ENCODE data around the gene FAM50A. TPM values are rescaled to one million over a fixed set of nuclear protein-coding genes. Genes with fewer than 3 reads are reported as not detected.

Gene FAM50A
- total and polyA plus RNA-seq, 4 donors = 57.1 to 246 (median 100) TPM

GRCh38 chrX:154464806-154465365 lies 20.9 kb downstream of the FAM50A start:
- Histone ChIP-seq H3K27me3 (ENCODE audit: control insufficient read depth in 1 of 2, insufficient read depth in 2 of 2, low read length in 1 of 2) (no peaks in the 10 kb centered on the region), H3K27ac (ENCODE audit: low read depth in 1 of 2, low read length in 2 of 2) (no peak overlapping the region), H3K9me3 (ENCODE audit: control insufficient read depth, low read length) (no peaks in the 10 kb centered on the region), H3K4me1 (ENCODE audit: control insufficient read depth in 1 of 2, insufficient read depth in 2 of 2, low read length in 2 of 2) (no peaks in the 10 kb centered on the region), H3K36me3 (ENCODE audit: control insufficient read depth in 1 of 2, insufficient read depth in 2 of 2, low read length in 1 of 2) (peaks cover 0 to 11% of the 10 kb centered on the region in 2 donors), H3K4me3 (ENCODE audit: low read length in 2 of 2) (no peak overlapping the region)
- ATAC-seq (ENCODE audit: low FRiP score) (no peak), DNase-seq (no peak)
- WGBS, 2 donors = 88 to 93% methylated on average over 27 to 28 of the region's 28 CpGs
- intact Hi-C loops (cut with DNase I) = no loop called here

GRCh38 chrX:154465601-154466000 lies 21.7 kb downstream of the FAM50A start:
- H3K27ac ChIP-seq (ENCODE audit: low read depth in 1 of 2, low read length in 2 of 2) = no peak overlapping the region
- no peaks in the 10 kb centered on the region for H3K9me3 ChIP-seq (ENCODE audit: control insufficient read depth, low read length)
- 88 to 90% methylated on average over 10 to 14 of the region's 14 CpGs for WGBS, 2 donors
- DNase-seq (no peak), ATAC-seq (ENCODE audit: low FRiP score) (no peak)
- intact Hi-C loops (cut with DNase I) = no loop called here
- no peaks in the 10 kb centered on the region for H3K27me3 ChIP-seq (ENCODE audit: control insufficient read depth in 1 of 2, insufficient read depth in 2 of 2, low read length in 1 of 2)
- H3K4me3 ChIP-seq (ENCODE audit: low read length in 2 of 2) = no peak overlapping the region
- H3K4me1 ChIP-seq (ENCODE audit: control insufficient read depth in 1 of 2, insufficient read depth in 2 of 2, low read length in 2 of 2) = no peaks in the 10 kb centered on the region
- peaks cover 0 to 16% of the 10 kb centered on the region in 2 donors for H3K36me3 ChIP-seq (ENCODE audit: control insufficient read depth in 1 of 2, insufficient read depth in 2 of 2, low read length in 1 of 2)

GRCh38 chrX:154466036-154466435 lies 22.1 kb downstream of the FAM50A start:
- Histone ChIP-seq H3K9me3 (ENCODE audit: control insufficient read depth, low read length) (no peaks in the 10 kb centered on the region), H3K4me1 (ENCODE audit: control insufficient read depth in 1 of 2, insufficient read depth in 2 of 2, low read length in 2 of 2) (no peaks in the 10 kb centered on the region), H3K4me3 (ENCODE audit: low read length in 2 of 2) (no peak overlapping the region), H3K27me3 (ENCODE audit: control insufficient read depth in 1 of 2, insufficient read depth in 2 of 2, low read length in 1 of 2) (no peaks in the 10 kb centered on the region), H3K36me3 (ENCODE audit: control insufficient read depth in 1 of 2, insufficient read depth in 2 of 2, low read length in 1 of 2) (peaks cover 0 to 16% of the 10 kb centered on the region in 2 donors), H3K27ac (ENCODE audit: low read depth in 1 of 2, low read length in 2 of 2) (no peak overlapping the region)
- intact Hi-C loops (cut with DNase I) = no loop called here
- DNase-seq (no peak), ATAC-seq (ENCODE audit: low FRiP score) (no peak)
- WGBS, 2 donors = 88 to 89% methylated on average over 32 of the region's 32 CpGs

- ATAC-seq (ENCODE audit: low FRiP score) = no peak
- no peak overlapping the region for H3K27ac ChIP-seq (ENCODE audit: low read depth in 1 of 2, low read length in 2 of 2)
- H3K27me3 ChIP-seq (ENCODE audit: control insufficient read depth in 1 of 2, insufficient read depth in 2 of 2, low read length in 1 of 2) = no peaks in the 10 kb centered on the region
- no peak for DNase-seq
- no peaks in the 10 kb centered on the region for H3K4me1 ChIP-seq (ENCODE audit: control insufficient read depth in 1 of 2, insufficient read depth in 2 of 2, low read length in 2 of 2)
- 86 to 90% methylated on average over 14 to 15 of the region's 15 CpGs for WGBS, 2 donors
- intact Hi-C loops (cut with DNase I) = no loop called here
- H3K36me3 ChIP-seq (ENCODE audit: control insufficient read depth in 1 of 2, insufficient read depth in 2 of 2, low read length in 1 of 2) = peaks cover 0 to 16% of the 10 kb centered on the region in 2 donors
- H3K9me3 ChIP-seq (ENCODE audit: control insufficient read depth, low read length) = no peaks in the 10 kb centered on the region
- no peak overlapping the region for H3K4me3 ChIP-seq (ENCODE audit: low read length in 2 of 2)
These were observed 23.0 kb downstream of the FAM50A start for GRCh38 chrX:154466907-154467306.

- Histone ChIP-seq H3K4me3 (ENCODE audit: low read length in 2 of 2) (no peak overlapping the region), H3K27me3 (ENCODE audit: control insufficient read depth in 1 of 2, insufficient read depth in 2 of 2, low read length in 1 of 2) (no peaks in the 10 kb centered on the region), H3K9me3 (ENCODE audit: control insufficient read depth, low read length) (no peaks in the 10 kb centered on the region), H3K4me1 (ENCODE audit: control insufficient read depth in 1 of 2, insufficient read depth in 2 of 2, low read length in 2 of 2) (no peaks in the 10 kb centered on the region), H3K36me3 (ENCODE audit: control insufficient read depth in 1 of 2, insufficient read depth in 2 of 2, low read length in 1 of 2) (peaks cover 0 to 16% of the 10 kb centered on the region in 2 donors), H3K27ac (ENCODE audit: low read depth in 1 of 2, low read length in 2 of 2) (no peak overlapping the region)
- ATAC-seq (ENCODE audit: low FRiP score) = no peak
- WGBS, 2 donors = 93 to 94% methylated on average over 21 of the region's 21 CpGs
- DNase-seq = no peak
- intact Hi-C loops (cut with DNase I) = no loop called here
These were observed 23.6 kb downstream of the FAM50A start for GRCh38 chrX:154467556-154467955.

- Histone ChIP-seq H3K4me1 (ENCODE audit: control insufficient read depth in 1 of 2, insufficient read depth in 2 of 2, low read length in 2 of 2) (no peaks in the 10 kb centered on the region), H3K4me3 (ENCODE audit: low read length in 2 of 2) (no peak overlapping the region), H3K36me3 (ENCODE audit: control insufficient read depth in 1 of 2, insufficient read depth in 2 of 2, low read length in 1 of 2) (peaks cover 0 to 16% of the 10 kb centered on the region in 2 donors), H3K27me3 (ENCODE audit: control insufficient read depth in 1 of 2, insufficient read depth in 2 of 2, low read length in 1 of 2) (no peaks in the 10 kb centered on the region), H3K9me3 (ENCODE audit: control insufficient read depth, low read length) (no peaks in the 10 kb centered on the region), H3K27ac (ENCODE audit: low read depth in 1 of 2, low read length in 2 of 2) (no peak overlapping the region)
- no peak for ATAC-seq (ENCODE audit: low FRiP score)
- 93 to 94% methylated on average over 23 of the region's 23 CpGs for WGBS, 2 donors
- intact Hi-C loops (cut with DNase I) = no loop called here
- no peak for DNase-seq
These were observed 24.3 kb downstream of the FAM50A start for GRCh38 chrX:154468217-154468616.

- DNase-seq = no peak
- no peak overlapping the region for H3K27ac ChIP-seq (ENCODE audit: low read depth in 1 of 2, low read length in 2 of 2)
- no peak for ATAC-seq (ENCODE audit: low FRiP score)
- no peaks in the 10 kb centered on the region for H3K9me3 ChIP-seq (ENCODE audit: control insufficient read depth, low read length)
- H3K4me1 ChIP-seq (ENCODE audit: control insufficient read depth in 1 of 2, insufficient read depth in 2 of 2, low read length in 2 of 2) = no peaks in the 10 kb centered on the region
- H3K36me3 ChIP-seq (ENCODE audit: control insufficient read depth in 1 of 2, insufficient read depth in 2 of 2, low read length in 1 of 2) = peaks cover 0 to 16% of the 10 kb centered on the region in 2 donors
- WGBS, 2 donors = 83 to 85% methylated on average over 9 of the region's 9 CpGs
- H3K27me3 ChIP-seq (ENCODE audit: control insufficient read depth in 1 of 2, insufficient read depth in 2 of 2, low read length in 1 of 2) = no peaks in the 10 kb centered on the region
- intact Hi-C loops (cut with DNase I) = no loop called here
- no peak overlapping the region for H3K4me3 ChIP-seq (ENCODE audit: low read length in 2 of 2)
These were observed 25.2 kb downstream of the FAM50A start for GRCh38 chrX:154469114-154469513.

- peaks cover 0 to 16% of the 10 kb centered on the region in 2 donors for H3K36me3 ChIP-seq (ENCODE audit: control insufficient read depth in 1 of 2, insufficient read depth in 2 of 2, low read length in 1 of 2)
These were observed 25.9 kb downstream of the FAM50A start for GRCh38 chrX:154469880-154470279.

GRCh38 chrX:154470434-154470833 lies 26.5 kb downstream of the FAM50A start:
- DNase-seq = peak in 1 of 2 donors; percentile 36
- H3K27ac ChIP-seq (ENCODE audit: low read depth in 1 of 2, low read length in 2 of 2) = no peak overlapping the region
- 88 to 90% methylated on average over 14 of the region's 14 CpGs for whole genome bisulfite sequencing, 2 donors
- H3K4me3 ChIP-seq (ENCODE audit: low read length in 2 of 2) = no peak overlapping the region
- peaks cover 0 to 15% of the 10 kb centered on the region in 2 donors for H3K36me3 ChIP-seq (ENCODE audit: control insufficient read depth in 1 of 2, insufficient read depth in 2 of 2, low read length in 1 of 2)
- no peaks in the 10 kb centered on the region for H3K9me3 ChIP-seq (ENCODE audit: control insufficient read depth, low read length)
- intact Hi-C loops (cut with DNase I) = no loop called here
- no peak for ATAC-seq (ENCODE audit: low FRiP score)
- H3K27me3 ChIP-seq (ENCODE audit: control insufficient read depth in 1 of 2, insufficient read depth in 2 of 2, low read length in 1 of 2) = no peaks in the 10 kb centered on the region
- H3K4me1 ChIP-seq (ENCODE audit: control insufficient read depth in 1 of 2, insufficient read depth in 2 of 2, low read length in 2 of 2) = no peaks in the 10 kb centered on the region

More at GRCh38 chrX:154469880-154470279, 25.9 kb downstream of the FAM50A start:
- H3K4me3 ChIP-seq (ENCODE audit: low read length in 2 of 2) = no peak overlapping the region
- intact Hi-C loops (cut with DNase I) = no loop called here
- H3K4me1 ChIP-seq (ENCODE audit: control insufficient read depth in 1 of 2, insufficient read depth in 2 of 2, low read length in 2 of 2) = no peaks in the 10 kb centered on the region
- no peaks in the 10 kb centered on the region for H3K9me3 ChIP-seq (ENCODE audit: control insufficient read depth, low read length)
- ATAC-seq (ENCODE audit: low FRiP score) = no peak
- no peaks in the 10 kb centered on the region for H3K27me3 ChIP-seq (ENCODE audit: control insufficient read depth in 1 of 2, insufficient read depth in 2 of 2, low read length in 1 of 2)
- no peak for DNase-seq
- H3K27ac ChIP-seq (ENCODE audit: low read depth in 1 of 2, low read length in 2 of 2) = no peak overlapping the region
- 86% methylated on average over 18 of the region's 18 CpGs for WGBS, 2 donors

All from aorta (tissue), 5 donors.